ENCODE data around the gene ELAVL1.
"Not testable (repeated sequence)": the region's sequence is repeated elsewhere in the genome, so short reads cannot be mapped to it uniquely, and the experiment has no call there.

The ELAVL1 gene

DNA sequence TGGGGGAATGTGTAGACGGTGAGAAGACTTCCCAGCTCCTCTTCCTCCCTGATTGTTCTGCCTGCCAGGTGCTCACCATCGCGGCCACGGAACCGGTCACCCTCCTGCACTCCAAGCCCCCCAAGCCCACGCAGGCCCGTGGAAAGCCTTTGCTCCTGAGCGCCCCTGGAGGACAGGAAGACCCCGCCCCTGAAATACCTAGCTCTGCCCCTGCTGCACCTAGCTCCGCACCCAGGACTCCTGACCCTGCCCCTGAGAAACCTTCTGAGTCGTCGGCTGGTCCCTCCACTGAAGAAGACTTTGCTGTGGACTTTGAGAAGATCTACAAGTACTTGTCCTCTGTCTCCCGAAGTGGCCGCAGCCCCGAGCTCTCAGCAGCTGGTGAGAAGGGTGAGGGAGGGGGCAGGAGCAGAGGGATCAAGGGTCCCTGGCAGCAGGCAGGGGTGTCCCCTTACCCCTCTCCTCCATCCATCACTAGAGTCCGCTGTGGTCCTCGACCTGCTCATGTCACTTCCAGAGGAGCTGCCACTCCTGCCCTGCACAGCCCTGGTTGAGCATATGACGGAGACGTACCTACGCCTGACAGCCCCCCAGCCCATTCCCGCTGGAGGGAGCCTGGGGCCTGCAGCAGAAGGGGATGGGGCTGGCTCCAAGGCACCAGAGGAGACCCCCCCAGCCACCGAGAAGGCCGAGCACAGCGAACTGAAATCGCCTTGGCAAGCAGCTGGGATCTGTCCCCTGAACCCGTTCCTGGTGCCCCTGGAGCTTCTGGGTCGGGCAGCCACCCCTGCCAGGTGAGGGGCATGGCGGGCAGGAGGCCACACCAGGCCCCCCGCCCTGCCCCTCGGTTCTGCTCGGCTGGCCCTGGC, 83.2 kb downstream of the ELAVL1 start:
- FAIRE-seq, result no peak
- DNase-seq (ENCODE audit: insufficient read length, low spot score), result no peak
- TF ChIP-seq SPI1 (IDR thresholded peaks at IDR 0.05; ENCODE audit: low read depth, low read length) (no peak), POLR2A (IDR thresholded peaks at IDR 0.05; ENCODE audit: low read depth, low read length) (no peak), TAF1 (IDR thresholded peaks at IDR 0.05; ENCODE audit: low read depth, low read length) (no peak)

DNA sequence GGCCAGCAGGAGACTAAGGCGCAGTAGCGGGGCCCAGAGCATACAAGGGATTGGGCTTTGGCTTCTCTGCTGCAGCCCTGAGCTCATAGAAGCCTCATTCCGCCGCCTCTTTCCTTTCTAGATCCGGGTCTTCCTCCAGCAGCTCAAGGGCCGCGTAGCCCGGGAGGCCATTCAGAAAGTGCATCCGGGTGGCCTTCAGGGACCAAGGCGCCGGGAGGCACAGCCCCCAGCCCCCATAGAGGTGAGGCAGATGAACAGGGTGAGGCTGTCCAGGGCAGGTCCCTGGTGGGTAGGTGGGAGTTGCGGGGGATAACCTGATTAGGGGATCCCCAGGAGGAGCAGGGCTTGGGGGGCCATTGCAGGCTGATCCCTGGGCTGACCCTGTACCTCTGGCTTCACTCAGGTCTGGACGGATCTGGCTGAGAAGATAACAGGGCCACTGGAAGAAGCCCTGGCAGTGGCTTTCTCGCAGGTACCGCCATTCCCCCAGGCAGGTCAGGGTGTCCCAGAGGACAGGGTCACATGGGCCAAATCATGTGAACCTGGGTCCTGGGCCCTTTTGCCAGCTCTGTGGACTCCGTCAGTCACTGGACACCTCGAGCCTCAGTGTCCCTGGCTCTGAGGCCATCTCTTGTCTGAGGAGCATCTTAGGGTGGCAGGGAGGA, 84.0 kb downstream of the ELAVL1 start:
- TF ChIP-seq PAX5 (IDR thresholded peaks at IDR 0.05; ENCODE audit: insufficient read depth, low read length, severe bottlenecking) (no peak), SPI1 (IDR thresholded peaks at IDR 0.05; ENCODE audit: low read depth, low read length) (no peak), POLR2A (IDR thresholded peaks at IDR 0.05; ENCODE audit: low read depth, low read length) (no peak), TAF1 (IDR thresholded peaks at IDR 0.05; ENCODE audit: low read depth, low read length) (no peak), POLR2AphosphoS5 (IDR thresholded peaks at IDR 0.05; ENCODE audit: low read depth, low read length) (no peak), POU2F2 (IDR thresholded peaks at IDR 0.05; ENCODE audit: low read depth, low read length) (no peak)
- DNase-seq (ENCODE audit: insufficient read length, low spot score) (no peak), FAIRE-seq (peak; percentile 16)

DNA sequence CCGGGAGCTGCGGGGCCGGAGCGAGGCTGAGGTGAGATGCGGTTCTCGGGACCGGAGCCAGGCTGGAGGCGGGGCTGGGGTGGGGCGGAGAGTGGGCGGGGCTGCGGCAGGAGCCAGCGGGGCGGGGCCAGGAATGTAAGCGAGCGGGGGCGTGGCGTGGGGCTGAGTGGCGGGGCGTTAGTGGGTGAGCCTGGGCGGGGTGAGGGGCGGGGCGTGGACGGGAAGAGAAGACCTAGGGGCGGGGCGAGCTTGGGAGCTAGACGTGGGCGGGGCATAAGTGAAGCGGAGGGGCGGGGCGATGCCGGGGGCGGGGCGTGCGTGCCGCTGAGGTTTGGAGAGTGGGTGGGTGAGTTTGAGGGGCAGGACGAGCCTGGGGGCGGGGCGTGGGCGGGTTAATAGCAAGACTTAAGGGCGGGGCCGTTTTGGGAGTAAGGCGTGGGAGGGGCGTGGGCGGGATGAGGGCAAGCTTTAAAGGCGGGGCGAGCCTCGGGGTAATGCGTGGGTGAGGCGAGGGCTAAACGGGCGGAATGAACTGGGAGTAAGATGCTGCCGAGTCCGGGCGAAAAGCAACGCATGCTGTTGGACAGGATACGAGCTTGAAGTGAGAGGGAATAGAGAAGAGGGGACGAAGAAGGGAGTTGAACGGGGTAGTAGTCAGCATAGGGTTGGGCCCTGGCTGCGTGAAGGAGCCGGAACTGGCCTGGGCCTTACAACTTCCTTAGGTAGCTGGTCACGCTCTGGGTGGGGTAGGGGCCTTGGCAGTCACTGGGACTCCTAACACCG, 84.7 kb downstream of the ELAVL1 start:
- FAIRE-seq (peak; percentile 95), DNase-seq (ENCODE audit: insufficient read length, low spot score) (peak; percentile 89)
- TF ChIP-seq SPI1 (IDR thresholded peaks at IDR 0.05; ENCODE audit: low read depth, low read length) (no peak), POLR2AphosphoS5 (IDR thresholded peaks at IDR 0.05; ENCODE audit: low read depth, low read length) (no peak), PAX5 (IDR thresholded peaks at IDR 0.05; ENCODE audit: insufficient read depth, low read length, severe bottlenecking) (no peak), POU2F2 (IDR thresholded peaks at IDR 0.05; ENCODE audit: low read depth, low read length) (no peak), POLR2A (IDR thresholded peaks at IDR 0.05; ENCODE audit: low read depth, low read length) (no peak), TAF1 (IDR thresholded peaks at IDR 0.05; ENCODE audit: low read depth, low read length) (no peak)

DNA sequence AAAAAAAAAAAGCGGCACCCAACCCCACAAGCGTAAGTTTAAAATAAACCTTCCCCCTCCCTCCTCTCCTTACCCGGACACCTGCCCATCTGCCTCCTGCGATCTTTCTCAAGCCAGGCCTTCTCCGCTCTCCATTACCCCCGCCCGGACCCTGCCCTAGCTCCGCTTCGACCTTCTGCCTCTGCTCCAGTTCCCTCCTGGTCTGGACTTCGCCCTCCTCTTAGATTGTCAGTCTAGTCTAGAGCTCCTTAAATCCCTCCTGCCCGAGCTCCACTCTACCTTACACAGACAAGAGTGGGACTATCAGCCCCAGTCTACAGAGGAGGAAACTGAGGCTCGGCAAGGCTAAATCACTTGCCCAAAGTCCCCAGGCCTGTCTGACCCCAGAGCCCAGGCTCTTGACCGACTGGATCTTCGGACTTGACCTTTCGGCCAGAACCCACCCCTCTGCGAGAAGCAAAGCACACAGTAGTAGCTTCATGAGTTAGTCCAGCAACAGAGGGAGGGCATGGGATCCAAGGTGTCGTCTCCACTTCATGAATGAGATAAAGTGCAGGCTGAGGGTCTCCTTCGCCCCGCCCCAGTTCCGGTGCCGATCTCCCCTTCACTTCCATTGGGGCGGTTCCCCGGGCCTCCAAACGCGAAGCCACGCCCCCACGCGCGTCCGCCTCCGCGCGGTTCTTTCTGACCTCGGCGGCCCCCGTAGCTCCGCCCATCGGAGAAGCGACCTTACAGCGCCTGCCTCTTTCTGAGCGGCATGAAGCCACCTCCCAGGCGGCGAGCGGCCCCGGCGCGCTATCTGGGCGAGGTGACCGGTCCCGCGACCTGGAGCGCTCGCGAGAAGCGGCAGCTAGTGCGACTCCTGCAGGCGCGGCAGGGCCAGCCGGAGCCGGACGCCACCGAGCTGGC, 85.6 kb downstream of the ELAVL1 start, which contains the start of gene SNAPC2:
Gene SNAPC2 (plus strand): TSS at position 729 of the 909 bp plus-strand sequence. CDS start 29 bp downstream, at position 758.
- no peak for FAIRE-seq
- DNase-seq (ENCODE audit: insufficient read length, low spot score), result peak; percentile 93
- TF ChIP-seq TAF1 (IDR thresholded peaks at IDR 0.05; ENCODE audit: low read depth, low read length) (no peak), PAX5 (IDR thresholded peaks at IDR 0.05; ENCODE audit: insufficient read depth, low read length, severe bottlenecking) (no peak), SPI1 (IDR thresholded peaks at IDR 0.05; ENCODE audit: low read depth, low read length) (no peak), POLR2AphosphoS5 (IDR thresholded peaks at IDR 0.05; ENCODE audit: low read depth, low read length) (no peak), POLR2A (IDR thresholded peaks at IDR 0.05; ENCODE audit: low read depth, low read length) (no peak), POU2F2 (IDR thresholded peaks at IDR 0.05; ENCODE audit: low read depth, low read length) (no peak)

DNA sequence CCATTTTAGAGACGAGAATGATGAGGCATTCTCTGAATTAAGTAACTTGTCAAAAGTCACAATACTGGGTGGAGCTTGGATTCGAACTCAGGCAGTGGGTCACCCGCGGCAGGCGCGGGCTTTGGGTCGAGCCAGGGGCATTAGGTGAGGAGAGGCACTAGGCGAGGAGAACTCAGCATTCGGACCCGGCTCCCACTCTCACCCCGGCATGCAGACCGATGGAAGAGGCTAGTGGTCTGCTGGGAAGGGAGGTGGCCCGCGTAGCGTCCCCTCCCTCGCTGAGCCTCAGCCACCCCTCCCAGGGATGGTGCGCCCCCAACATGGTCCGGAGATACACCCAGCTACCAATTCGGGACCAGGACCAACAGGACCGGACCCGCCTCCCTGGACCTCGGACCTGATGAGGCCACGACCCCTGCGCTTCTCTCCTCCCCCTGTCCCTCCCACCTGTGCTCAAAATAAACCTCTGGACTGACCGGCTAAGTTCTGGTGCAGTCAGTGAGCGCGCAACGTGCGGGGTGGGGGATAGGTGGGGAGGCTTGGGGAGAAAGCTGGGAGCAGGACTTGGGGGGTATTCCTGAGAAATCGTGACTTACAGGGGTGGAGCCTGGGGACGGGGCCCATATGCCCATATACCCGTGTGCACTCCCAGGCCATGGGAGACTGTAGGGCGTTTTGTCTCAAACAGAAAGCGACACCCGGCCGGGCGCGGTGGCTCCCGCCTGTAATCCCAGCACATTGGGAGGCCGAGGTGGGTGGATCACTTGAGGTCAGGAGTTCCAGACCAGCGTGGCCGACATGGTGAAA, 86.6 kb downstream of the ELAVL1 start:
- FAIRE-seq (no peak), DNase-seq (ENCODE audit: insufficient read length, low spot score) (no peak)
- TF ChIP-seq SPI1 (IDR thresholded peaks at IDR 0.05; ENCODE audit: low read depth, low read length) (no peak), POLR2A (IDR thresholded peaks at IDR 0.05; ENCODE audit: low read depth, low read length) (no peak), POLR2AphosphoS5 (IDR thresholded peaks at IDR 0.05; ENCODE audit: low read depth, low read length) (no peak), TAF1 (IDR thresholded peaks at IDR 0.05; ENCODE audit: low read depth, low read length) (no peak), PAX5 (IDR thresholded peaks at IDR 0.05; ENCODE audit: insufficient read depth, low read length, severe bottlenecking) (no peak), POU2F2 (IDR thresholded peaks at IDR 0.05; ENCODE audit: low read depth, low read length) (no peak)

DNA sequence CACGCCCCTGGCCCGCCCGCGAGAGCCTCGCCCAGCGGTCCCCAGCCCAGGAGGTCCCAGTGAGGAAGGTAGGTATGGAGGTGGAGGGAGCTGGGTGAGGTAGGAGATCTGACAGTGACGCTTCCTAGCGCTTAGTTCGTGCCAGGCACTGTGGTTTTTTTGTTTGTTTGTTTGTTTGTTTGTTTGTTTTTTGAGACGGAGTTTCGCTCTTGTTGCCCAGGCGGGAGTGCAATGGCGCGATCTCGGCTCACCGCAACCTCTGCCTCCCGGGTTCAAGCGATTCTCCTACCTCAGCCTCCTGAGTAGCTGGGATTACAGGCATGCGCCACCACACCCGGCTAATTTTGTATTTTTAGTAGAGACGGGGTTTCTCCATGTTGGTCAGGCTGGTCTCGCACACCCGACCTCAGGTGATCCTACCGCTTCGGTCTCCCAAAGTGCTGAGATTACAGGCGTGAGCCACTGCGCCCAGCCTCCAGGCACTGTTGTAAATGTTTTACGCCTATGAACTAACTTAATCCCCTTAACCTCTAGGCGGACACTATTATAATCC, 87.3 kb downstream of the ELAVL1 start:
- not testable (repeated sequence) for FAIRE-seq; DNase-seq (ENCODE audit: insufficient read length, low spot score)

DNA sequence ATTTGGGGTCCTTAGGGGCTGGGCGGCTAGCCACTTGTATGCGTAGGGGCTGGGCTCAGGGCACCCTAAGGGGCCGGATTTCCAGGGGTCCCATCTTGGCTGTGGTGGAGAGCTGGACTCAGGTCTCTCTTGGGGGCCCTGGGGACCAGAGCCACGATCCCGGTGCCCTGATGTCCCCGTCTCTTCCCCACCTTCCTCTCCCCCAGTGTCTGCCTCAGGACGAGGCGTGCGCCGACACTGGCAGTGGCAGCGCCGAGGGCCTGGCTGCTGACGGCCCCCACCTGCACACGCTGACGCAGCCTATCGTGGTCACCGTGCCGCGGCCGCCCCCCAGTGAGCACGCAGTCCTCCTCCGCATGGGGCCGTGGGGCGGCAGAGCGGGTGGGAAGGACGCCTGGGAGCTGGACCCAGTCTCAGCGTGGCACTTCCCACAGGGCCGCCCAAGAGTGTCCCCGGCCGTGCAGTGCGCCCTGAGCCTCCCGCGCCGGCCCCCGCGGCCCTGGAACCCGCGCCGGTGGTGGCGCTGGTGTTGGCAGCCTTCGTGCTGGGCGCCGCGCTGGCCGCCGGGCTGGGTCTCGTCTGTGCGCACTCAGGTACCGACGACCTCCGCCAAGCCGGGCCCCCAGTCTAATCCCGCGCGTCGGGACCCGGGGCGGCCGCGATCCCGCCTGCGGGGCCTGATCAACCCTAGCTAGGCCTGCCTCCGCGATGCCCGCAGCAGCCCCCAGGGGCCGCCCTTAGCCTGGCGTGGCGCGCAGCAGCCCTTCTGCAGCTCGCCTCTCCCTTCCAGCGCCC, 88.0 kb downstream of the ELAVL1 start:
- TF ChIP-seq TAF1 (IDR thresholded peaks at IDR 0.05; ENCODE audit: low read depth, low read length), result no peak
- no peak for TF ChIP-seq POLR2A (IDR thresholded peaks at IDR 0.05; ENCODE audit: low read depth, low read length)
- no peak for TF ChIP-seq POLR2AphosphoS5 (IDR thresholded peaks at IDR 0.05; ENCODE audit: low read depth, low read length)
- TF ChIP-seq PAX5 (IDR thresholded peaks at IDR 0.05; ENCODE audit: insufficient read depth, low read length, severe bottlenecking), result no peak
- DNase-seq (ENCODE audit: insufficient read length, low spot score) (peak; percentile 78), FAIRE-seq (peak; percentile 58)

Data from GM12891 (cell line).